Suprapubic skin (tissue), 3 donors: ENCODE data around the gene PSMA6.

Experiments
- CTCF ChIP-seq, 2 donors: fragments of 200-600 bp in 1 of 2; fragments of 450-650 bp in 1 of 2; sonication (generic) in 1 of 2; IDR thresholded peaks; one replicate each; pipeline ENCODE4 v1.5.1; 2016 to 2019; ENCODE audit warnings: antibody characterized with exemption in 2 of 2, mild to moderate bottlenecking in 1 of 2, moderate library complexity in 1 of 2
- EP300 ChIP-seq: sonication (generic); formaldehyde crosslinking; IDR thresholded peaks from one replicate; pipeline ENCODE4 v1.6.1; 2017; ENCODE audit warnings: antibody characterized with exemption
- POLR2A ChIP-seq, 2 donors: fragments of 450-650 bp; IDR thresholded peaks; one replicate each; pipeline ENCODE4 v1.6.1; 2017; ENCODE audit warnings: antibody characterized with exemption in 2 of 2, mild to moderate bottlenecking in 2 of 2, moderate library complexity in 2 of 2

GRCh38 chr14:35286003-35286600, 6.1 kb upstream of the PSMA6 start:
- TF ChIP-seq CTCF (IDR thresholded peaks at IDR 0.05) (no peak), EP300 (no peak), POLR2A (IDR thresholded peaks at IDR 0.05) (no peak)
